Kidney epithelial cell (primary cell): ENCODE data around the gene PPP2R5C. TPM values are rescaled to one million over a fixed set of nuclear protein-coding genes. Genes with fewer than 3 reads are reported as not detected.

Experiments used
- DNase-seq: peaks from one replicate; pipeline ENCODE4 v3.0.0-alpha.2; 2010; ENCODE audit warnings: low read depth
- H3K27me3 ChIP-seq: 2 replicates; pipeline ENCODE4 v1.6.0; 2011; ENCODE audit warnings: low read length; ENCODE audit not compliant: control insufficient read depth, insufficient read depth
- H3K36me3 ChIP-seq: 2 replicates; pipeline ENCODE4 v1.5.1; 2011; ENCODE audit warnings: low read length; ENCODE audit not compliant: control insufficient read depth, insufficient read depth
- H3K4me3 ChIP-seq: 2 replicates; pipeline ENCODE4 v1.5.1; 2011; ENCODE audit warnings: low read depth, mild to moderate bottlenecking, control low read depth, low read length
- total RNA-seq: library from RNA; depleted of rRNA; stranded (reverse); fragments of >200 nt; gene quantifications from 2 replicates; pipeline ENCODE4 v1.2.3, GENCODE V29; 2015
- TF ChIP-seq, protein P1 (sequence below): IDR thresholded peaks from 2 replicates; pipeline ENCODE4 v1.5.1; 2011; ENCODE audit warnings: mild to moderate bottlenecking, moderate library complexity, low read length, control low read depth, inconsistent platforms; ENCODE audit not compliant: insufficient read depth, poor library complexity, severe bottlenecking

Gene PPP2R5C
- total RNA-seq, 1 donor from 2014 or later: 79.6 TPM

DNA sequence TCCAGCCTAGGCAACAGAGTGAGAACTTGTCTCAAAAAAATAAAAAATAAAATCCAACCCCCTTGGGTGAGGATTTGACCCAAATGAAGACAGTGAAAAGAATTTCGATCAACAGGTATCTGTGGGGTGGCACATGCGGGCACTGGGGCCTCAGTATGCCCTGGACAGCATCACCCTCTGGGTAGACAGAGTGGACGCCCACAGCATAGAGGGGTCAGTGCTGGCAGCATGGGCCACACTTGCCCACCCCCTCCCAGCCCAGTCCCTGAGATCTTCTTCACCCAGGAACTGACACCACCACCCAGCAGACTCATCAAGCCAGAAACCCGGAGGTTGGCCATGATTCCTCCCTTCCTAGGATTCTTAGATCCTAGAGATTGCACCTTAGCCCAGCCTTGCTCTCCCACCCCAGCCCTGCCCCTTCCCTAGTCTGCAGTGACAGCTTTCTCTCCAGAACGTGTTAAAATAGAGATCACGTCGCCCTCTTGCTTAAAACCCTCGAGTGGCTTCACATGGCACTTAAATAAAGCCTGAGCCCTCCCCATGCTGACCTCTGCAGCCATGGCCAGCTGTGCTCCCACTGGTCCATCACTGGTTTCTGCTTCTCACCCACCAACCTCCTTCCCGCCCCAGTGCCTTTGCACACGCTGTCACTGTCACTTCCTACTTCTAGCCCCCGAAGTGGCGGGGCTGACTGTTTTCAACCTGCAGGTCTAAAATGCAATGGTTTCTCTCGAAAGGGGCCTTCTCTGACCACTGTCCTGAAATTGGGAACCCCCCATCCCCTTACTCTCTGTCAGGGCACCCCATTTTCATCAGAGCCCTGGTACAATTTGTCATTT, 176.6 kb downstream of the PPP2R5C start:
- no peak overlapping the region for H3K4me3 ChIP-seq
- no peaks in the 10 kb centered on the region for H3K36me3 ChIP-seq
- peaks cover 7% of the 10 kb centered on the region for H3K27me3 ChIP-seq
- DNase-seq: no peak
- TF ChIP-seq, protein P1, sequence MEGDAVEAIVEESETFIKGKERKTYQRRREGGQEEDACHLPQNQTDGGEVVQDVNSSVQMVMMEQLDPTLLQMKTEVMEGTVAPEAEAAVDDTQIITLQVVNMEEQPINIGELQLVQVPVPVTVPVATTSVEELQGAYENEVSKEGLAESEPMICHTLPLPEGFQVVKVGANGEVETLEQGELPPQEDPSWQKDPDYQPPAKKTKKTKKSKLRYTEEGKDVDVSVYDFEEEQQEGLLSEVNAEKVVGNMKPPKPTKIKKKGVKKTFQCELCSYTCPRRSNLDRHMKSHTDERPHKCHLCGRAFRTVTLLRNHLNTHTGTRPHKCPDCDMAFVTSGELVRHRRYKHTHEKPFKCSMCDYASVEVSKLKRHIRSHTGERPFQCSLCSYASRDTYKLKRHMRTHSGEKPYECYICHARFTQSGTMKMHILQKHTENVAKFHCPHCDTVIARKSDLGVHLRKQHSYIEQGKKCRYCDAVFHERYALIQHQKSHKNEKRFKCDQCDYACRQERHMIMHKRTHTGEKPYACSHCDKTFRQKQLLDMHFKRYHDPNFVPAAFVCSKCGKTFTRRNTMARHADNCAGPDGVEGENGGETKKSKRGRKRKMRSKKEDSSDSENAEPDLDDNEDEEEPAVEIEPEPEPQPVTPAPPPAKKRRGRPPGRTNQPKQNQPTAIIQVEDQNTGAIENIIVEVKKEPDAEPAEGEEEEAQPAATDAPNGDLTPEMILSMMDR: no peak

DNA sequence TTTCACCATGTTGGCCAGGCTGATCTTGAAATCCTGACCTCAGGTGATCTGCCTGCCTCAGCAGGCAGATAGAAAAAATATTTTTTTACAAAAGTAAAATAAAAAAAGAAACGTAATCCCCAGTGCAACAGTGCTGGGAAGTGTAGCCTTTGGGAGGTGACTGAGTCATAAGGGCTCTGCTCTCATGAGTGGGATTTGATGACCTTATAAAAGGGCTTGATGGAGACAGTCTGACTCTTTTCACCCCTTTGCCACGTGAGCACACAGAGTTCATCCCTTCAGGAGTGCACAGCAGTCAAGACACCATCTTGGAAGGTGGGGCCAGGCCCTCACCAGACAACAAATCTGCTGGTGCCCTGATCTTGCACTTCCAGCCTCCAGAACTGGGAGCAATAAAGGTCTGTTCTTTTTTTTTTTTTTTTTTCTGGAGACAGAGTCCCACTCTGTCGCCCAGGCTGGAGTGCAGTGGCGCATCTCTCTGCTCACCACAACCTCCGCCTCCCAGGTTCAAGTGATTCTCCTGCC, 178.2 kb downstream of the PPP2R5C start:
- TF ChIP-seq, protein P1: no peak
- Histone ChIP-seq H3K4me3 (no peak overlapping the region), H3K27me3 (peaks cover 2% of the 10 kb centered on the region), H3K36me3 (no peaks in the 10 kb centered on the region)
- DNase-seq: no peak

DNA sequence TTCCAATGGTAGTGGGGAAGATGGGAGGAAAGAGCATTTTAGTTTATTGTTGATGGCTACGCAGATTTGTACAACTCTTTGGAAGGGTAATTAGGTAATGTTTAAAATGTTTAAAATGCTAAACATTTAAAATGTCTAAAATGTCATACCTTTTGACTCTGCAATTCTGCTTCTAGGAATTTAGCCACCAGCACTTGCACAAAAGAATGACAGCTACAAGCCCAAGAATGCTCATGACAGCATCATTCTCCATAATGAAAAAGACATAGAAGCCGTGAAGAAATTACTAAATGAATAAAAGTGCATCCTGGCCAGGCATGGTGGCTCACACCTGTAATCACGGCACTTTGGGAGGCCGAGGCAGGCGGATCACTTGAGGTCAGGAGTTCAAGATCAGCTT, 182.9 kb downstream of the PPP2R5C start:
- no peak for DNase-seq
- TF ChIP-seq, protein P1: no peak
- no peaks in the 10 kb centered on the region for H3K36me3 ChIP-seq

DNA sequence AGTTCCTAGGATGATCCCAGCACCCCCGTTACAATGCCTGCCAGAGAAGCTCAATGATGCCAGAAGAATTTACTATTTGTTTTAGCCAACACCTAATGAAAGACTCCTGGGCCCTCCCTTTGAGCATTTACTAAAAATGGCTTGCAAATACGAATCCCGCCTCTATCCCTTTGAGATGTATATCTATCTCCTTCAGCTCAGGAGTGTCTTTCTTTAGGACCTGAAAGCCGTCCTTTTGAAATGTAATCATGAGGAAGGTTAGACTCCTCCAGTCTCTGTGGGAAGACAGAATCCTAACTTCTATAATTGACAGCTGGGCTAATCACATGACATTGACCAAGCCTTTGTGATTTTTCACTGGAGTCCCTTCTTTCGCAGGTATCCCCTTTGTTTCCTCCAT, 183.7 kb downstream of the PPP2R5C start:
- Histone ChIP-seq H3K36me3 (no peaks in the 10 kb centered on the region), H3K27me3 (peaks cover 2% of the 10 kb centered on the region), H3K4me3 (no peak overlapping the region)
- no peak for DNase-seq
- TF ChIP-seq, protein P1: no peak

More for the DNA sequence above, 182.9 kb downstream of the PPP2R5C start:
- H3K4me3 ChIP-seq: no peak overlapping the region
- peaks cover 2% of the 10 kb centered on the region for H3K27me3 ChIP-seq

DNA sequence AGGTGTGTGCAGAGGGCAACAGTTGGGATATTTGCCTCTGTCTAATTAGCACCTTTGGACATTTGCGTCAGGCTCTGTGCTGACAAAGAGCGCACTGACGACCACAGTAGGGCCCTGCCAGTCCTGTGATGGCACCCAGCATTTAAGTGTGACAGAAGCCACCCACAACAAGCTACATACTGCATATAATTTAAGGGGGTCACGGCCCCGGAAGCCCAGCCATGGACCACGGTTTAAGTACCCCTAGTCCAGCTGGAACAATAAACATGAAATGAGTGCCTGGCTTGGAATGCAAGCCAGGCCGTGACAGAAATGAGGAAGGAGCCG, 186.0 kb downstream of the PPP2R5C start:
- DNase-seq: no peak
- peak overlapping the region; percentile 80 for H3K4me3 ChIP-seq
- no peaks in the 10 kb centered on the region for H3K36me3 ChIP-seq
- TF ChIP-seq, protein P1: no peak
- H3K27me3 ChIP-seq: peaks cover 2% of the 10 kb centered on the region
